PC-9 (cell line): ENCODE measurements around the gene KRTAP9-8.

ENCODE experiments used
- CTCF ChIP-seq: fragments of 200-600 bp; sonication (generic); conservative IDR thresholded peaks from 2 replicates; pipeline ENCODE4 v1.6.1; 2017; ENCODE audit warnings: mixed run types, antibody characterized with exemption, mild to moderate bottlenecking, moderate library complexity
- EZH2 ChIP-seq: fragments of 200-600 bp; sonication (generic); IDR thresholded peaks from 2 replicates; pipeline ENCODE4 v1.8.0; 2017; ENCODE audit warnings: antibody characterized with exemption, low read depth

DNA sequence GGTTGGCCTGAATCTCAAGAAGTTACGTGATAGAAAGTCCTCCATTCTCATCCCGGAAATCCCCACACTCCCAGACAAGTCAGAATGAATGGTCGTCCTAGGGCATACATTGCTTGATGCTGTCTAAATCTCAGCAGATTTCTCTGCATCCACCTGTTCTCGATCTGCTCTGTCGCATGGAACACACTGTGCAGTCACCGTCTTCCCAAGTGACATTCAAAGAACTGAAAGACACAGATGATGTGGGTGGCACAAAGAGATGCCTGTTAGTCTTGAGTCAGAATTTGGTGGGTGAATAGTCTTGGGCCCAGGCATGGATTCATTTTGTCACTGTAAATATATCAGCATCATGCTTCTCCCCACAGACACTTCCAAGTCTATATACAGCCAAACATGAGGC is 6.1 kb upstream of the KRTAP9-8 start:
- TF ChIP-seq CTCF (no peak), EZH2 (no peak)
